Central memory CD8-positive, alpha-beta T cell (primary cell): ENCODE results near the gene SPEF2.
A peak's percentile ranks its signal among the peaks of the same experiment; 100 is the strongest.

Source experiments
- ATAC-seq: fragments of 150-1000 bp; cut with Tn5 transposase; replicated peaks from 2 replicates; pipeline ENCODE4 v1.10.0; 2022; ENCODE audit warnings: mild to moderate bottlenecking, moderate FRiP score, moderate number of reproducible peaks; ENCODE audit not compliant: poor library complexity, severe bottlenecking; ENCODE audit errors: extremely low read depth
- DNase-seq, 2 donors: peaks; one replicate each; pipeline ENCODE4 v3.0.0; 2021; ENCODE audit warnings: low spot score in 2 of 2
- H3K27ac Mint-ChIP-seq: one replicate; pipeline ENCODE4 v1.8.0; 2022; ENCODE audit warnings: low read depth, mild to moderate bottlenecking, moderate library complexity, mixed read lengths
- H3K27me3 Mint-ChIP-seq: one replicate; pipeline ENCODE4 v1.8.0; 2022; ENCODE audit warnings: mixed read lengths
- H3K36me3 Mint-ChIP-seq: one replicate; pipeline ENCODE4 v1.8.0; 2022; ENCODE audit warnings: mild to moderate bottlenecking, moderate library complexity, mixed read lengths; ENCODE audit not compliant: insufficient read depth
- H3K4me1 Mint-ChIP-seq: one replicate; pipeline ENCODE4 v1.8.0; 2022; ENCODE audit warnings: mixed read lengths
- H3K4me3 Mint-ChIP-seq: one replicate; pipeline ENCODE4 v1.8.0; 2022; ENCODE audit warnings: mild to moderate bottlenecking, moderate library complexity, mixed read lengths
- H3K9me3 Mint-ChIP-seq: one replicate; pipeline ENCODE4 v1.8.0; 2022; ENCODE audit warnings: mixed read lengths

Gene SPEF2

GRCh38 chr5:35617435-35618303 is at the start of gene SPEF2:
Gene SPEF2 (plus strand): TSS chr5:35617863. CDS start chr5:35617998, 135 bp downstream.
- peak; percentile 87 for ATAC-seq
- Mint-ChIP-seq H3K36me3 (peaks cover 9% of the 10 kb centered on the region), H3K9me3 (peaks cover 5% of the 10 kb centered on the region), H3K4me3 (peak within 1 kb of the TSS; percentile 78), H3K27me3 (no peaks in the 10 kb centered on the region), H3K4me1 (peaks cover 28% of the 10 kb centered on the region), H3K27ac (peak within 1 kb of the TSS; percentile 98)
- DNase-seq = peak; percentile 59 to 77

- H3K9me3 Mint-ChIP-seq = no peaks in the 10 kb centered on the region
- DNase-seq (no peak), ATAC-seq (no peak)
- peaks cover 41% of the 10 kb centered on the region for H3K27me3 Mint-ChIP-seq
- H3K4me1 Mint-ChIP-seq = no peaks in the 10 kb centered on the region
- no peak overlapping the region for H3K27ac Mint-ChIP-seq
- H3K4me3 Mint-ChIP-seq = no peak overlapping the region
- H3K36me3 Mint-ChIP-seq = no peaks in the 10 kb centered on the region
These were observed 42.1 kb upstream of the SPEF2 start for GRCh38 chr5:35575578-35575977.

- Mint-ChIP-seq H3K9me3 (no peaks in the 10 kb centered on the region), H3K27me3 (peaks cover 64% of the 10 kb centered on the region), H3K4me1 (no peaks in the 10 kb centered on the region), H3K27ac (no peak overlapping the region), H3K4me3 (no peak overlapping the region), H3K36me3 (no peaks in the 10 kb centered on the region)
- no peak for ATAC-seq
- no peak for DNase-seq
These were observed 30.2 kb upstream of the SPEF2 start for GRCh38 chr5:35587419-35587818.

- ATAC-seq (no peak), DNase-seq (no peak)
- Mint-ChIP-seq H3K9me3 (peaks cover 3% of the 10 kb centered on the region), H3K27me3 (peaks cover 88% of the 10 kb centered on the region), H3K27ac (no peak overlapping the region), H3K4me1 (no peaks in the 10 kb centered on the region), H3K36me3 (no peaks in the 10 kb centered on the region), H3K4me3 (no peak overlapping the region)
These were observed 24.3 kb upstream of the SPEF2 start for GRCh38 chr5:35593338-35593737.

GRCh38 chr5:35598707-35599370 is 18.8 kb upstream of the SPEF2 start:
- Mint-ChIP-seq H3K27me3 (peaks cover 91% of the 10 kb centered on the region), H3K36me3 (no peaks in the 10 kb centered on the region), H3K4me3 (no peak overlapping the region), H3K27ac (no peak overlapping the region), H3K4me1 (no peaks in the 10 kb centered on the region), H3K9me3 (peaks cover 5% of the 10 kb centered on the region)
- no peak for DNase-seq
- ATAC-seq = no peak

GRCh38 chr5:35600591-35600990 is 17.1 kb upstream of the SPEF2 start:
- H3K27me3 Mint-ChIP-seq = peaks cover 89% of the 10 kb centered on the region
- peaks cover 5% of the 10 kb centered on the region for H3K9me3 Mint-ChIP-seq
- no peaks in the 10 kb centered on the region for H3K36me3 Mint-ChIP-seq
- H3K4me3 Mint-ChIP-seq = no peak overlapping the region
- DNase-seq (no peak), ATAC-seq (no peak)
- no peaks in the 10 kb centered on the region for H3K4me1 Mint-ChIP-seq
- H3K27ac Mint-ChIP-seq = no peak overlapping the region

GRCh38 chr5:35608881-35609779 is 8.5 kb upstream of the SPEF2 start:
- Mint-ChIP-seq H3K9me3 (peaks cover 6% of the 10 kb centered on the region), H3K27me3 (peaks cover 31% of the 10 kb centered on the region), H3K36me3 (no peaks in the 10 kb centered on the region)

GRCh38 chr5:35617060-35617434 is 616 bp upstream of the SPEF2 start:
- Mint-ChIP-seq H3K27me3 (no peaks in the 10 kb centered on the region), H3K4me3 (peak overlapping the region; percentile 78), H3K27ac (peak overlapping the region; percentile 98), H3K36me3 (peaks cover 9% of the 10 kb centered on the region), H3K9me3 (peaks cover 5% of the 10 kb centered on the region), H3K4me1 (peaks cover 28% of the 10 kb centered on the region)
- DNase-seq (no peak), ATAC-seq (no peak)

More at GRCh38 chr5:35608881-35609779, 8.5 kb upstream of the SPEF2 start:
- H3K27ac Mint-ChIP-seq = no peak overlapping the region
- ATAC-seq (no peak), DNase-seq (no peak)
- H3K4me1 Mint-ChIP-seq = no peaks in the 10 kb centered on the region
- no peak overlapping the region for H3K4me3 Mint-ChIP-seq

- ATAC-seq (no peak), DNase-seq (no peak)
- Mint-ChIP-seq H3K27ac (peak overlapping the region; percentile 98), H3K9me3 (peaks cover 5% of the 10 kb centered on the region), H3K4me1 (peaks cover 34% of the 10 kb centered on the region), H3K36me3 (peaks cover 9% of the 10 kb centered on the region), H3K4me3 (peak overlapping the region; percentile 78), H3K27me3 (no peaks in the 10 kb centered on the region)
These were observed 607 bp downstream of the SPEF2 start for GRCh38 chr5:35618304-35618636.

- Mint-ChIP-seq H3K9me3 (peaks cover 5% of the 10 kb centered on the region), H3K36me3 (peaks cover 9% of the 10 kb centered on the region), H3K4me3 (peak overlapping the region; percentile 78), H3K27ac (peak overlapping the region; percentile 98), H3K27me3 (no peaks in the 10 kb centered on the region), H3K4me1 (peaks cover 34% of the 10 kb centered on the region)
- ATAC-seq (no peak), DNase-seq (no peak)
These were observed 1.1 kb downstream of the SPEF2 start for GRCh38 chr5:35618781-35619180.

GRCh38 chr5:35622974-35623373 is 5.3 kb downstream of the SPEF2 start:
- H3K4me3 Mint-ChIP-seq = no peak overlapping the region
- no peak for DNase-seq
- peaks cover 28% of the 10 kb centered on the region for H3K4me1 Mint-ChIP-seq
- H3K36me3 Mint-ChIP-seq = peaks cover 3% of the 10 kb centered on the region
- no peak for ATAC-seq
- H3K27ac Mint-ChIP-seq = no peak overlapping the region
- H3K27me3 Mint-ChIP-seq = no peaks in the 10 kb centered on the region
- no peaks in the 10 kb centered on the region for H3K9me3 Mint-ChIP-seq

- DNase-seq (no peak), ATAC-seq (no peak)
- Mint-ChIP-seq H3K4me3 (no peak overlapping the region), H3K27ac (no peak overlapping the region), H3K27me3 (no peaks in the 10 kb centered on the region), H3K9me3 (no peaks in the 10 kb centered on the region), H3K36me3 (peaks cover 3% of the 10 kb centered on the region), H3K4me1 (peaks cover 20% of the 10 kb centered on the region)
These were observed 6.3 kb downstream of the SPEF2 start for GRCh38 chr5:35623991-35624390.
